WTC11 (cell line): ENCODE data around the gene EPHA1. TPM values are rescaled to one million over a fixed set of nuclear protein-coding genes. Genes with fewer than 3 reads are reported as not detected.

Experiments
- ATAC-seq: fragments of 200-7000 bp; cut with Tn5 transposase; 2 replicates; pipeline ENCODE4 v1.10.0; 2021; ENCODE audit warnings: mild to moderate bottlenecking, moderate library complexity
- CTCF ChIA-PET: fragments of 300-600 bp; sonication (Branson Sonifier 250); formaldehyde crosslinking; loops from one replicate; lab custom pipeline; 2021; ENCODE audit warnings: antibody characterized with exemption; lab: Charles Lee
- POLR2A ChIA-PET: fragments of 350-600 bp; sonication (Branson Sonifier 250); formaldehyde crosslinking; loops from one replicate; lab custom pipeline; 2021; ENCODE audit warnings: antibody characterized with exemption; lab: Charles Lee
- DNase-seq: peaks from one replicate; pipeline ENCODE4 v3.0.0; 2021; ENCODE audit warnings: low spot score
- H3K27ac Mint-ChIP-seq: 2 replicates; pipeline ENCODE4 v1.8.0; 2021; ENCODE audit warnings: mixed read lengths
- H3K27me3 Mint-ChIP-seq: 2 replicates; pipeline ENCODE4 v1.8.0; 2021; ENCODE audit warnings: low read depth, mild to moderate bottlenecking, moderate library complexity, mixed read lengths
- H3K36me3 Mint-ChIP-seq: 2 replicates; pipeline ENCODE4 v1.8.0; 2021; ENCODE audit warnings: mixed read lengths
- H3K4me1 Mint-ChIP-seq: 2 replicates; pipeline ENCODE4 v1.8.0; 2022; ENCODE audit warnings: mixed read lengths
- H3K4me3 Mint-ChIP-seq: 2 replicates; pipeline ENCODE4 v1.8.0; 2021; ENCODE audit warnings: mild to moderate bottlenecking, moderate library complexity, mixed read lengths
- H3K9me3 Mint-ChIP-seq: 2 replicates; pipeline ENCODE4 v1.8.0; 2021; ENCODE audit warnings: mixed read lengths
- CREM ChIP-seq: sonication (generic); formaldehyde crosslinking; IDR thresholded peaks from 2 replicates; pipeline ENCODE4 v1.8.1; 2022; ENCODE audit warnings: mild to moderate bottlenecking, missing genetic modification reagents, moderate library complexity
- FOXP1 ChIP-seq: sonication (generic); formaldehyde crosslinking; IDR thresholded peaks from 2 replicates; pipeline ENCODE4 v1.8.0; 2022; ENCODE audit warnings: missing genetic modification reagents, mild to moderate bottlenecking, moderate library complexity, borderline replicate concordance
- GABPB1 ChIP-seq: sonication (generic); formaldehyde crosslinking; IDR thresholded peaks from 2 replicates; pipeline ENCODE4 v1.8.1; 2023; ENCODE audit warnings: mild to moderate bottlenecking, missing genetic modification reagents
- NFE2L1 ChIP-seq: sonication (generic); formaldehyde crosslinking; IDR thresholded peaks from 2 replicates; pipeline ENCODE4 v1.8.1; 2023; ENCODE audit warnings: missing genetic modification reagents
- NR1H2 ChIP-seq: sonication (generic); formaldehyde crosslinking; IDR thresholded peaks from 2 replicates; pipeline ENCODE4 v1.9.0; 2021; ENCODE audit warnings: mild to moderate bottlenecking, moderate library complexity, missing genetic modification reagents
- NR2C2 ChIP-seq: sonication (generic); formaldehyde crosslinking; IDR thresholded peaks from 2 replicates; pipeline ENCODE4 v1.8.0; 2022; ENCODE audit warnings: mild to moderate bottlenecking, missing genetic modification reagents
- SOX15 ChIP-seq: fragments of 250-450 bp; sonication (Bioruptor Pico); IDR thresholded peaks from 2 replicates; pipeline ENCODE4 v1.9.0; 2021; ENCODE audit warnings: mild to moderate bottlenecking
- TCF7 ChIP-seq: sonication (generic); formaldehyde crosslinking; IDR thresholded peaks from 2 replicates; pipeline ENCODE4 v1.8.0; 2022; ENCODE audit warnings: mild to moderate bottlenecking, low read depth, missing genetic modification reagents, moderate library complexity
- USF2 ChIP-seq: sonication (generic); formaldehyde crosslinking; IDR thresholded peaks from 2 replicates; pipeline ENCODE4 v1.8.1; 2023; ENCODE audit warnings: mild to moderate bottlenecking, missing genetic modification reagents, moderate library complexity
- ZNF138 ChIP-seq: sonication (generic); formaldehyde crosslinking; conservative IDR thresholded peaks from 2 replicates; pipeline ENCODE4 v1.8.1; 2022; ENCODE audit warnings: mild to moderate bottlenecking, moderate library complexity, missing genetic modification reagents
- ZNF416 ChIP-seq: fragments of 250-450 bp; sonication (Bioruptor Pico); IDR thresholded peaks from 2 replicates; pipeline ENCODE4 v1.9.0; 2021; ENCODE audit warnings: mild to moderate bottlenecking, inconsistent platforms
- ZNF532 ChIP-seq: fragments of 250-450 bp; sonication (Bioruptor Pico); IDR thresholded peaks from 2 replicates; pipeline ENCODE4 v1.9.0; 2021; ENCODE audit warnings: mild to moderate bottlenecking, borderline replicate concordance
- total RNA-seq: library from RNA; stranded (reverse); gene quantifications from 3 replicates; pipeline ENCODE4 v1.2.3, GENCODE V29; 2021
- TF ChIP-seq, protein P1 (sequence below): fragments of 250-450 bp; sonication (Bioruptor Pico); IDR thresholded peaks from 2 replicates; pipeline ENCODE4 v1.9.0; 2021; ENCODE audit warnings: mild to moderate bottlenecking
- TF ChIP-seq, protein P2 (sequence below): sonication (generic); formaldehyde crosslinking; IDR thresholded peaks from 2 replicates; pipeline ENCODE4 v1.8.0; 2022; ENCODE audit warnings: mild to moderate bottlenecking, missing genetic modification reagents

EPHA1 gene
- total RNA-seq, 1 experiment from 2014 or later, result 203 TPM

GRCh38 chr7:143449793-143450192 lies 41.1 kb upstream of the EPHA1 start:
- Mint-ChIP-seq H3K27me3 (no peaks in the 10 kb centered on the region; the same call in 1 of the 2 replicates), H3K9me3 (no peaks in the 10 kb centered on the region), H3K36me3 (no peaks in the 10 kb centered on the region), H3K4me1 (no peaks in the 10 kb centered on the region), H3K27ac (no peak overlapping the region), H3K4me3 (no peak overlapping the region)
- ChIA-PET POLR2A (no interaction called here), CTCF (no interaction called here)
- ATAC-seq (no peak), DNase-seq (no peak)
- TF ChIP-seq, protein P1, sequence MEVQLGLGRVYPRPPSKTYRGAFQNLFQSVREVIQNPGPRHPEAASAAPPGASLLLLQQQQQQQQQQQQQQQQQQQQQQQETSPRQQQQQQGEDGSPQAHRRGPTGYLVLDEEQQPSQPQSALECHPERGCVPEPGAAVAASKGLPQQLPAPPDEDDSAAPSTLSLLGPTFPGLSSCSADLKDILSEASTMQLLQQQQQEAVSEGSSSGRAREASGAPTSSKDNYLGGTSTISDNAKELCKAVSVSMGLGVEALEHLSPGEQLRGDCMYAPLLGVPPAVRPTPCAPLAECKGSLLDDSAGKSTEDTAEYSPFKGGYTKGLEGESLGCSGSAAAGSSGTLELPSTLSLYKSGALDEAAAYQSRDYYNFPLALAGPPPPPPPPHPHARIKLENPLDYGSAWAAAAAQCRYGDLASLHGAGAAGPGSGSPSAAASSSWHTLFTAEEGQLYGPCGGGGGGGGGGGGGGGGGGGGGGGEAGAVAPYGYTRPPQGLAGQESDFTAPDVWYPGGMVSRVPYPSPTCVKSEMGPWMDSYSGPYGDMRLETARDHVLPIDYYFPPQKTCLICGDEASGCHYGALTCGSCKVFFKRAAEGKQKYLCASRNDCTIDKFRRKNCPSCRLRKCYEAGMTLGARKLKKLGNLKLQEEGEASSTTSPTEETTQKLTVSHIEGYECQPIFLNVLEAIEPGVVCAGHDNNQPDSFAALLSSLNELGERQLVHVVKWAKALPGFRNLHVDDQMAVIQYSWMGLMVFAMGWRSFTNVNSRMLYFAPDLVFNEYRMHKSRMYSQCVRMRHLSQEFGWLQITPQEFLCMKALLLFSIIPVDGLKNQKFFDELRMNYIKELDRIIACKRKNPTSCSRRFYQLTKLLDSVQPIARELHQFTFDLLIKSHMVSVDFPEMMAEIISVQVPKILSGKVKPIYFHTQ (CRISPR knock-in tag), result no peak
- TF ChIP-seq NFE2L1 (CRISPR knock-in tag), result no peak
- TF ChIP-seq, protein P2, sequence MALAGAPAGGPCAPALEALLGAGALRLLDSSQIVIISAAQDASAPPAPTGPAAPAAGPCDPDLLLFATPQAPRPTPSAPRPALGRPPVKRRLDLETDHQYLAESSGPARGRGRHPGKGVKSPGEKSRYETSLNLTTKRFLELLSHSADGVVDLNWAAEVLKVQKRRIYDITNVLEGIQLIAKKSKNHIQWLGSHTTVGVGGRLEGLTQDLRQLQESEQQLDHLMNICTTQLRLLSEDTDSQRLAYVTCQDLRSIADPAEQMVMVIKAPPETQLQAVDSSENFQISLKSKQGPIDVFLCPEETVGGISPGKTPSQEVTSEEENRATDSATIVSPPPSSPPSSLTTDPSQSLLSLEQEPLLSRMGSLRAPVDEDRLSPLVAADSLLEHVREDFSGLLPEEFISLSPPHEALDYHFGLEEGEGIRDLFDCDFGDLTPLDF, result no peak
- no peak for TF ChIP-seq ZNF416 (CRISPR knock-in tag)
- TF ChIP-seq FOXP1 (CRISPR knock-in tag), result no peak
- no peak for TF ChIP-seq SOX15
- TF ChIP-seq NR1H2 (CRISPR knock-in tag), result no peak
- TF ChIP-seq ZNF532 (CRISPR knock-in tag), result no peak
- no peak for TF ChIP-seq NR2C2
- TF ChIP-seq ZNF138 (CRISPR knock-in tag), result no peak

GRCh38 chr7:143448429-143448828 lies 39.8 kb upstream of the EPHA1 start:
- no peak for DNase-seq
- no peak overlapping the region for H3K4me3 Mint-ChIP-seq
- no peaks in the 10 kb centered on the region for H3K4me1 Mint-ChIP-seq
- no peaks in the 10 kb centered on the region for H3K27me3 Mint-ChIP-seq
- TF ChIP-seq TCF7 (CRISPR knock-in tag), result no peak
- no peak for TF ChIP-seq CREM
- no peak for TF ChIP-seq USF2 (CRISPR knock-in tag)
- no peak for TF ChIP-seq GABPB1 (CRISPR knock-in tag)
- TF ChIP-seq, protein P2, result no peak
- TF ChIP-seq, all 79 proteins: peak for 0
- ChIA-PET CTCF (interaction anchor here (0.6 kb wide), 1 partner anchor 76 kb away, joined by 3 read pairs; no protein-coding TSS in a partner anchor), POLR2A (no interaction called here)
- no peak for ATAC-seq
- H3K9me3 Mint-ChIP-seq, result no peaks in the 10 kb centered on the region
- H3K36me3 Mint-ChIP-seq, result no peaks in the 10 kb centered on the region
- no peak overlapping the region for H3K27ac Mint-ChIP-seq
